GM23248 (cell line): ENCODE data around the gene EML3. TPM values are rescaled to one million over a fixed set of nuclear protein-coding genes. Genes with fewer than 3 reads are reported as not detected.

ENCODE experiments used
- DNase-seq: peaks from one replicate; pipeline ENCODE4 v3.0.0-alpha.2; 2015
- H2AFZ ChIP-seq: fragments of 200-600 bp; sonication (generic); 2 replicates; pipeline ENCODE4 v1.6.1; 2016; ENCODE audit warnings: antibody characterized with exemption
- H3F3A ChIP-seq: fragments of 200-600 bp; sonication (generic); 2 replicates; pipeline ENCODE4 v1.6.1; 2016; ENCODE audit warnings: mild to moderate bottlenecking, antibody characterized with exemption, mixed run types; ENCODE audit not compliant: insufficient read depth
- H3K27ac ChIP-seq: fragments of 200-600 bp; sonication (generic); 2 replicates; pipeline ENCODE4 v1.5.1; 2016; ENCODE audit warnings: mild to moderate bottlenecking
- H3K27me3 ChIP-seq: fragments of 200-600 bp; sonication (generic); replicated peaks from 2 replicates; pipeline ENCODE4 v1.6.1; 2016; ENCODE audit warnings: mild to moderate bottlenecking; ENCODE audit not compliant: insufficient read depth
- H3K36me3 ChIP-seq: fragments of 200-600 bp; sonication (generic); 2 replicates; pipeline ENCODE4 v1.6.1; 2016; ENCODE audit warnings: low read depth, mild to moderate bottlenecking
- H3K4me1 ChIP-seq: fragments of 200-600 bp; sonication (generic); 2 replicates; pipeline ENCODE4 v1.6.1; 2016; ENCODE audit warnings: mild to moderate bottlenecking; ENCODE audit not compliant: insufficient read depth
- H3K4me2 ChIP-seq: fragments of 200-600 bp; sonication (generic); one replicate; pipeline ENCODE4 v1.6.1; 2016; ENCODE audit warnings: mild to moderate bottlenecking; ENCODE audit not compliant: unreplicated experiment
- H3K4me3 ChIP-seq: fragments of 200-600 bp; sonication (generic); 2 replicates; pipeline ENCODE4 v1.5.1; 2016; ENCODE audit warnings: mild to moderate bottlenecking
- H3K79me2 ChIP-seq: fragments of 200-600 bp; sonication (generic); 2 replicates; pipeline ENCODE4 v1.6.1; 2016; ENCODE audit warnings: mild to moderate bottlenecking; ENCODE audit not compliant: insufficient read depth
- H3K9ac ChIP-seq: fragments of 200-600 bp; sonication (generic); 2 replicates; pipeline ENCODE4 v1.6.1; 2016; ENCODE audit warnings: mild to moderate bottlenecking
- H3K9me2 ChIP-seq: fragments of 200-600 bp; sonication (generic); 2 replicates; pipeline ENCODE4 v1.6.1; 2016; ENCODE audit warnings: mixed run types, mild to moderate bottlenecking, moderate library complexity; ENCODE audit not compliant: insufficient read depth
- H3K9me3 ChIP-seq: fragments of 200-600 bp; sonication (generic); one replicate; pipeline ENCODE4 v1.6.1; 2017; ENCODE audit warnings: low read depth
- H4K20me1 ChIP-seq: fragments of 200-600 bp; sonication (generic); 2 replicates; pipeline ENCODE4 v1.6.0; 2016; ENCODE audit not compliant: insufficient read depth
- EZH2phosphoT487 ChIP-seq: fragments of 200-600 bp; sonication (generic); IDR thresholded peaks from 2 replicates; pipeline ENCODE4 v1.6.1; 2018; ENCODE audit warnings: antibody characterized with exemption, moderate library complexity, mild to moderate bottlenecking, low read depth; ENCODE audit not compliant: insufficient read depth
- WGBS, 2 experiments: methylation state at CpG; one replicate each; pipeline ENCODE4 v1.1.6; 2015 to 2017; ENCODE audit warnings: low lambda C conversion rate in 2 of 2, low coverage in 1 of 2; ENCODE audit errors: missing lambda C conversion rate in 2 of 2; 5-methylcytosine and 5-hydroxymethylcytosine counted together
- in situ Hi-C: fragments of 300-500 bp; cut with MboI; formaldehyde crosslinking; loops from 2 replicates; pipeline ENCODE4 v1.15.0; 2020
- microRNA-seq: library from miRNA; unstranded; fragments of <30 nt; microRNA quantifications from one replicate; pipeline ENCODE4, GENCODE V29; 2016; ENCODE audit warnings: borderline number of aligned reads
- polyA plus RNA-seq: library from polyadenylated mRNA; unstranded; fragments of >200 nt; fragmentation: Nextera tagmentation; extraction: Ambion mirVana; gene quantifications from 2 replicates; pipeline ENCODE4 v1.2.1, GENCODE V29; 2016
- small RNA-seq: library from RNA; depleted of rRNA; stranded (forward); fragments of <200 nt; gene quantifications from one replicate; pipeline ENCODE3, GENCODE V24; 2014; ENCODE audit warnings: low read depth, low replicate concordance
- total RNA-seq: library from RNA; depleted of rRNA; stranded (reverse); fragments of >200 nt; shearing (Covaris generic); gene quantifications from 2 replicates; pipeline ENCODE4 v1.2.3, GENCODE V29; 2014; rRNA removed

Gene EML3
- total and polyA plus RNA-seq, 2 experiments from 2014 or later = 34.8 to 47.2 TPM

GRCh38 chr11:62552485-62553079 is 60.0 kb downstream of the EML3 start:
- in situ Hi-C loops = loop anchor here (10.0 kb wide), 1 partner anchor 158 kb away; no protein-coding TSS in a partner anchor
- Histone ChIP-seq H3K79me2 (peaks cover 54% of the 10 kb centered on the region), H3K27ac (peak overlapping the region; percentile 90), H3K4me1 (peaks cover 56% of the 10 kb centered on the region), H3K4me3 (peak overlapping the region; percentile 72), H3K9me3 (no peaks in the 10 kb centered on the region), H2AFZ (peak overlapping the region; percentile 62), H3K9me2 (no peaks in the 10 kb centered on the region), H3F3A (peaks cover 53% of the 10 kb centered on the region), H4K20me1 (no peaks in the 10 kb centered on the region), H3K36me3 (no peaks in the 10 kb centered on the region), H3K4me2 (peak overlapping the region; percentile 95), H3K27me3 (no peaks in the 10 kb centered on the region), H3K9ac (peak overlapping the region; percentile 81)
- 1 to 4% methylated on average over 4 of the region's 4 CpGs for WGBS, 2 experiments
- peak; percentile 47 for DNase-seq
- no peak for TF ChIP-seq EZH2phosphoT487

Small RNAs within 50 kb of the gene (microRNA-seq; reads per million reads assigned to microRNA genes)
- not detected for gene MIR6747

Small RNAs within 50 kb of the gene (small RNA-seq; reads per million reads assigned to genes)
- not detected for gene AP001458.1
- not detected for gene EEF1G
- gene MIR6747 = not detected

Other genes with a start within 250 kb of the EML3 start
- not detected in 2 replicates for gene SCGB1A1, start 193.7 kb downstream of the EML3 start, total RNA-seq
- not detected in 2 replicates for gene SCGB1A1, start 193.7 kb downstream of the EML3 start, polyA plus RNA-seq
- gene AHNAK, start 66.0 kb downstream of the EML3 start, total RNA-seq = 548 and 557 TPM in 2 replicates
- 163 and 167 TPM in 2 replicates for gene AHNAK, start 66.0 kb downstream of the EML3 start, polyA plus RNA-seq
- gene EEF1G, start 38.9 kb downstream of the EML3 start, total RNA-seq = 1,322 and 1,677 TPM in 2 replicates
- gene EEF1G, start 38.9 kb downstream of the EML3 start, polyA plus RNA-seq = 533 and 544 TPM in 2 replicates
- gene TUT1, start 21.3 kb downstream of the EML3 start, total RNA-seq = 6.1 and 7.7 TPM in 2 replicates
- gene TUT1, start 21.3 kb downstream of the EML3 start, polyA plus RNA-seq = 11.1 and 12.1 TPM in 2 replicates
- gene MTA2, start 10.9 kb downstream of the EML3 start, total RNA-seq = 98.8 and 114 TPM in 2 replicates
- gene MTA2, start 10.9 kb downstream of the EML3 start, polyA plus RNA-seq = 26.3 and 28.9 TPM in 2 replicates
- 3.4 and 6.5 TPM in 2 replicates for gene ROM1, start 482 bp upstream of the EML3 start, total RNA-seq
- gene ROM1, start 482 bp upstream of the EML3 start, polyA plus RNA-seq = 5.4 and 8.8 TPM in 2 replicates
- gene B3GAT3, start 9.2 kb upstream of the EML3 start, total RNA-seq = 32.1 and 35.6 TPM in 2 replicates
- gene B3GAT3, start 9.2 kb upstream of the EML3 start, polyA plus RNA-seq = 44.2 and 46.7 TPM in 2 replicates
- 307 and 312 TPM in 2 replicates for gene GANAB, start 33.8 kb upstream of the EML3 start, total RNA-seq
- 224 and 225 TPM in 2 replicates for gene GANAB, start 33.8 kb upstream of the EML3 start, polyA plus RNA-seq
- 26.4 and 30.4 TPM in 2 replicates for gene INTS5, start 40.5 kb upstream of the EML3 start, total RNA-seq
- gene INTS5, start 40.5 kb upstream of the EML3 start, polyA plus RNA-seq = 17.1 and 18.9 TPM in 2 replicates
- gene C11orf98, start 52.4 kb upstream of the EML3 start, total RNA-seq = 16.6 and 24.2 TPM in 2 replicates
- gene C11orf98, start 52.4 kb upstream of the EML3 start, polyA plus RNA-seq = 76.8 and 77.9 TPM in 2 replicates
- 5.4 and 6.1 TPM in 2 replicates for gene CSKMT, start 52.5 kb upstream of the EML3 start, total RNA-seq
- gene CSKMT, start 52.5 kb upstream of the EML3 start, polyA plus RNA-seq = 2.9 and 3.6 TPM in 2 replicates
- gene UQCC3, start 58.9 kb upstream of the EML3 start, total RNA-seq = 2.3 and 5.9 TPM in 2 replicates
- 14.5 and 15.1 TPM in 2 replicates for gene UQCC3, start 58.9 kb upstream of the EML3 start, polyA plus RNA-seq
- gene LBHD1, start 59.5 kb upstream of the EML3 start, total RNA-seq = 5.8 and 12.6 TPM in 2 replicates
- 3.6 and 4.3 TPM in 2 replicates for gene LBHD1, start 59.5 kb upstream of the EML3 start, polyA plus RNA-seq
- gene UBXN1, start 66.3 kb upstream of the EML3 start, total RNA-seq = 131 and 135 TPM in 2 replicates
- 84.0 and 85.3 TPM in 2 replicates for gene UBXN1, start 66.3 kb upstream of the EML3 start, polyA plus RNA-seq
- 6.9 and 12.3 TPM in 2 replicates for gene LRRN4CL, start 76.8 kb upstream of the EML3 start, total RNA-seq
- 2.1 and 2.3 TPM in 2 replicates for gene LRRN4CL, start 76.8 kb upstream of the EML3 start, polyA plus RNA-seq
- 51.0 and 63.5 TPM in 2 replicates for gene BSCL2, start 94.6 kb upstream of the EML3 start, total RNA-seq
- 74.5 and 79.0 TPM in 2 replicates for gene BSCL2, start 94.6 kb upstream of the EML3 start, polyA plus RNA-seq
- gene GNG3, start 94.9 kb upstream of the EML3 start, total RNA-seq = not detected in 2 replicates
- gene GNG3, start 94.9 kb upstream of the EML3 start, polyA plus RNA-seq = 0.29 TPM in 1 of 2 replicates, not detected in the other
- gene HNRNPUL2, start 114.7 kb upstream of the EML3 start, total RNA-seq = 2.9 and 5.0 TPM in 2 replicates
- gene HNRNPUL2, start 114.7 kb upstream of the EML3 start, polyA plus RNA-seq = 2.1 and 3.1 TPM in 2 replicates
- 28.9 and 54.6 TPM in 2 replicates for gene TTC9C, start 115.7 kb upstream of the EML3 start, total RNA-seq
- gene TTC9C, start 115.7 kb upstream of the EML3 start, polyA plus RNA-seq = 40.1 and 46.6 TPM in 2 replicates
- gene ZBTB3, start 141.4 kb upstream of the EML3 start, total RNA-seq = 6.6 and 8.0 TPM in 2 replicates
- 4.9 and 5.5 TPM in 2 replicates for gene ZBTB3, start 141.4 kb upstream of the EML3 start, polyA plus RNA-seq
- 61.2 and 73.3 TPM in 2 replicates for gene POLR2G, start 148.8 kb upstream of the EML3 start, total RNA-seq
- 154 and 156 TPM in 2 replicates for gene POLR2G, start 148.8 kb upstream of the EML3 start, polyA plus RNA-seq
- 11.6 and 22.5 TPM in 2 replicates for gene TAF6L, start 158.6 kb upstream of the EML3 start, total RNA-seq
- gene TAF6L, start 158.6 kb upstream of the EML3 start, polyA plus RNA-seq = 8.2 and 9.1 TPM in 2 replicates
- 73.3 and 151 TPM in 2 replicates for gene TMEM179B, start 174.6 kb upstream of the EML3 start, total RNA-seq
- gene TMEM179B, start 174.6 kb upstream of the EML3 start, polyA plus RNA-seq = 140 and 150 TPM in 2 replicates
- gene TMEM223, start 179.2 kb upstream of the EML3 start, total RNA-seq = 32.0 and 33.4 TPM in 2 replicates
- 31.4 and 34.2 TPM in 2 replicates for gene TMEM223, start 179.2 kb upstream of the EML3 start, polyA plus RNA-seq
- gene NXF1, start 192.7 kb upstream of the EML3 start, total RNA-seq = 25.0 and 32.0 TPM in 2 replicates
- gene NXF1, start 192.7 kb upstream of the EML3 start, polyA plus RNA-seq = 51.1 and 53.3 TPM in 2 replicates
- gene STX5, start 219.3 kb upstream of the EML3 start, total RNA-seq = 43.9 and 45.7 TPM in 2 replicates
- 32.0 and 34.0 TPM in 2 replicates for gene STX5, start 219.3 kb upstream of the EML3 start, polyA plus RNA-seq
- gene TEX54, start 220.1 kb upstream of the EML3 start, total RNA-seq = not detected in 2 replicates
- 0.44 TPM in 1 of 2 replicates, not detected in the other for gene TEX54, start 220.1 kb upstream of the EML3 start, polyA plus RNA-seq
- gene WDR74, start 226.8 kb upstream of the EML3 start, total RNA-seq = 41.4 and 50.4 TPM in 2 replicates
- 33.6 and 34.3 TPM in 2 replicates for gene WDR74, start 226.8 kb upstream of the EML3 start, polyA plus RNA-seq